H9 (cell line): ENCODE measurements around the gene RNU2-63P. TPM values are rescaled to one million over a fixed set of nuclear protein-coding genes. Genes with fewer than 3 reads are reported as not detected.
A peak's percentile ranks its signal among the peaks of the same experiment; 100 is the strongest.
"Not testable (repeated sequence)": the region's sequence is repeated elsewhere in the genome, so short reads cannot be mapped to it uniquely, and the experiment has no call there.

Experiments
- DNase-seq: peaks from one replicate; pipeline ENCODE4 v3.0.0-alpha.2; 2017
- H2AFZ ChIP-seq: one replicate; pipeline ENCODE4 v1.6.1; 2013; ENCODE audit warnings: mild to moderate bottlenecking, low read length, control low read depth, moderate library complexity
- H2AK5ac ChIP-seq: 2 replicates; pipeline ENCODE4 v1.6.1; 2013; ENCODE audit warnings: low read length, control low read depth, mixed read lengths; ENCODE audit not compliant: insufficient read length
- H2BK120ac ChIP-seq: one replicate; pipeline ENCODE4 v1.6.1; 2013; ENCODE audit warnings: low read depth, mild to moderate bottlenecking, low read length, control low read depth, inconsistent platforms; ENCODE audit not compliant: poor library complexity, severe bottlenecking
- H2BK12ac ChIP-seq: 2 replicates; pipeline ENCODE4 v1.6.1; 2013; ENCODE audit warnings: low read length, control low read depth, mixed read lengths, low read depth; ENCODE audit not compliant: insufficient read length
- H2BK15ac ChIP-seq: 2 replicates; pipeline ENCODE4 v1.6.1; 2013; ENCODE audit warnings: low read depth, low read length, control low read depth
- H2BK20ac ChIP-seq: one replicate; pipeline ENCODE4 v1.6.1; 2013; ENCODE audit warnings: low read depth, mild to moderate bottlenecking, low read length, control low read depth, inconsistent platforms; ENCODE audit not compliant: poor library complexity, severe bottlenecking
- H2BK5ac ChIP-seq: 2 replicates; pipeline ENCODE4 v1.6.1; 2013; ENCODE audit warnings: low read length, control low read depth, mixed read lengths; ENCODE audit not compliant: insufficient read length
- H3K14ac ChIP-seq: 2 replicates; pipeline ENCODE4 v1.6.1; 2013; ENCODE audit warnings: low read length, control low read depth; ENCODE audit not compliant: insufficient read depth
- H3K18ac ChIP-seq: 2 replicates; pipeline ENCODE4 v1.6.1; 2013; ENCODE audit warnings: low read depth, mild to moderate bottlenecking, mixed read lengths, low read length, control low read depth; ENCODE audit not compliant: insufficient read length
- H3K23ac ChIP-seq: 2 replicates; pipeline ENCODE4 v1.6.1; 2013; ENCODE audit warnings: low read length, control low read depth, mixed read lengths, low read depth; ENCODE audit not compliant: insufficient read length
- H3K23me2 ChIP-seq: 2 replicates; pipeline ENCODE4 v1.6.1; 2013; ENCODE audit warnings: low read depth, mild to moderate bottlenecking, mixed read lengths, low read length, control low read depth; ENCODE audit not compliant: insufficient read length, poor library complexity, severe bottlenecking
- H3K27ac ChIP-seq: 2 replicates; pipeline ENCODE4 v1.5.1; 2013; ENCODE audit warnings: low read length, control low read depth, mixed read lengths, low read depth; ENCODE audit not compliant: insufficient read length
- H3K27me3 ChIP-seq: 2 replicates; pipeline ENCODE4 v1.6.1; 2013; ENCODE audit warnings: low read length, control low read depth, inconsistent platforms; ENCODE audit not compliant: insufficient read depth
- H3K4ac ChIP-seq: 2 replicates; pipeline ENCODE4 v1.6.1; 2013; ENCODE audit warnings: low read depth, mild to moderate bottlenecking, control low read depth, inconsistent platforms, low read length, moderate library complexity
- H3K4me1 ChIP-seq: 2 replicates; pipeline ENCODE4 v1.6.1; 2013; ENCODE audit warnings: low read length, control low read depth, inconsistent platforms; ENCODE audit not compliant: insufficient read depth
- H3K4me2 ChIP-seq: 2 replicates; pipeline ENCODE4 v1.6.1; 2013; ENCODE audit warnings: low read length, control low read depth, mixed read lengths; ENCODE audit not compliant: insufficient read length, insufficient read depth
- H3K56ac ChIP-seq: 2 replicates; pipeline ENCODE4 v1.6.1; 2013; ENCODE audit warnings: low read depth, mild to moderate bottlenecking, mixed read lengths, low read length, control low read depth; ENCODE audit not compliant: insufficient read length
- H3K79me1 ChIP-seq: 2 replicates; pipeline ENCODE4 v1.6.1; 2013; ENCODE audit warnings: low read depth, mild to moderate bottlenecking, moderate library complexity, low read length, control low read depth, inconsistent platforms; ENCODE audit not compliant: insufficient read depth, poor library complexity, severe bottlenecking
- H3K79me2 ChIP-seq: 2 replicates; pipeline ENCODE4 v1.6.1; 2013; ENCODE audit warnings: low read length, control low read depth, inconsistent platforms; ENCODE audit not compliant: insufficient read depth
- H3K9ac ChIP-seq: 2 replicates; pipeline ENCODE4 v1.6.1; 2013; ENCODE audit warnings: low read length, control low read depth, mixed read lengths; ENCODE audit not compliant: insufficient read length; ENCODE audit errors: extremely low read depth
- H3K9me3 ChIP-seq: one replicate; pipeline ENCODE4 v1.6.1; 2013; ENCODE audit warnings: low read depth, low read length, inconsistent platforms; ENCODE audit not compliant: control insufficient read depth
- H3T11ph ChIP-seq: one replicate; pipeline ENCODE4 v1.6.1; 2013; ENCODE audit warnings: mild to moderate bottlenecking, low read length, control low read depth, inconsistent platforms
- H4K20me1 ChIP-seq: one replicate; pipeline ENCODE4 v1.6.1; 2013; ENCODE audit not compliant: control insufficient read depth, insufficient read length, insufficient read depth
- H4K5ac ChIP-seq: 2 replicates; pipeline ENCODE4 v1.6.1; 2013; ENCODE audit warnings: low read depth, mild to moderate bottlenecking, mixed read lengths, low read length, control low read depth; ENCODE audit not compliant: insufficient read length
- H4K8ac ChIP-seq: replicated peaks from 2 replicates; pipeline ENCODE4 v1.6.1; 2013; ENCODE audit warnings: low read length, control low read depth, mixed read lengths, low read depth; ENCODE audit not compliant: insufficient read length
- H4K91ac ChIP-seq: 2 replicates; pipeline ENCODE4 v1.6.1; 2013; ENCODE audit warnings: low read depth, mild to moderate bottlenecking, moderate library complexity, mixed read lengths, low read length, control low read depth; ENCODE audit not compliant: insufficient read length
- H3K27ac Mint-ChIP-seq, 3 experiments: 2 replicates in 2 of 3; 3 replicates in 1 of 3; pipeline ENCODE4 v1.8.0; 2020 to 2021; ENCODE audit warnings: mixed read lengths in 3 of 3, mild to moderate bottlenecking in 1 of 3, moderate library complexity in 1 of 3
- H3K27me3 Mint-ChIP-seq: 2 replicates; pipeline ENCODE4 v1.8.0; 2021; ENCODE audit warnings: low read depth, mild to moderate bottlenecking, moderate library complexity, mixed read lengths
- H3K36me3 Mint-ChIP-seq, 3 experiments: 2 replicates in 2 of 3; 3 replicates in 1 of 3; pipeline ENCODE4 v1.8.0; 2020 to 2021; ENCODE audit warnings: low read depth in 3 of 3, mixed read lengths in 3 of 3; ENCODE audit not compliant: insufficient read depth in 1 of 3
- H3K4me1 Mint-ChIP-seq, 2 experiments: 2 replicates each; pipeline ENCODE4 v1.8.0; 2020; ENCODE audit warnings: mixed read lengths in 2 of 2
- H3K4me3 Mint-ChIP-seq, 2 experiments: 2 replicates in 1 of 2; 3 replicates in 1 of 2; pipeline ENCODE4 v1.8.0; 2020 to 2021; ENCODE audit warnings: mild to moderate bottlenecking in 2 of 2, mixed read lengths in 2 of 2, moderate library complexity in 1 of 2
- H3K9me3 Mint-ChIP-seq, 2 experiments: 2 replicates in 1 of 2; 3 replicates in 1 of 2; pipeline ENCODE4 v1.8.0; 2020; ENCODE audit warnings: mild to moderate bottlenecking in 2 of 2, mixed read lengths in 2 of 2, moderate library complexity in 1 of 2
- WGBS: extraction: QIAGEN DNeasy Blood & Tissue Kit; methylation state at CpG from one replicate; pipeline ENCODE4 v1.1.7; 2013; ENCODE audit warnings: missing lambda C conversion rate, low lambda C conversion rate, mixed read lengths; ENCODE audit not compliant: insufficient read length; ENCODE audit errors: extremely low coverage; 5-methylcytosine and 5-hydroxymethylcytosine counted together
- total RNA-seq: library from RNA; stranded (reverse); gene quantifications from 2 replicates; pipeline ENCODE4 v1.2.1, GENCODE V29; 2021

The RNU2-63P gene
- total RNA-seq, 1 experiment from 2014 or later, result 31.1 TPM

DNA sequence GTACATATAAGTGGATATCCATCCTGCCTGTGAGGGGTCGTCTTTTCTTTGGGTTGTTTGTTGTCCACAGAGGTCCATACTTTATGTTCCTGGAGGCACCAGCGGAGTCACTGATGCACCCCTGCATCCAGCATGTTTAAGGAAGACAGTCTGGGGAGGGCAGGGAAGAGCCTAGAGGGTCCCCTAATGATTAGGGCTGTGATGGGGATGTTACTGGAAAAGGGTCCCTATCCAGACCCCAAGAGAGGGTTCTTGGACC, 1.4 kb upstream of the RNU2-63P start:
- peak overlapping the region; percentile 95 to 96 for H3K4me3 Mint-ChIP-seq
- H3K23ac ChIP-seq, H3K27ac ChIP-seq, H2BK5ac ChIP-seq, H2BK20ac ChIP-seq, H2AK5ac ChIP-seq, H3K79me2 ChIP-seq, H3K9me3 ChIP-seq, H3T11ph ChIP-seq, H3K9me3 Mint-ChIP-seq, H2AFZ ChIP-seq, H3K14ac ChIP-seq, H3K27me3 ChIP-seq, H3K4ac ChIP-seq, H3K9ac ChIP-seq, H4K91ac ChIP-seq, H3K4me1 ChIP-seq, H4K8ac ChIP-seq, H3K79me1 ChIP-seq, H2BK120ac ChIP-seq, H3K27me3 Mint-ChIP-seq, H4K5ac ChIP-seq, H3K18ac ChIP-seq, H4K20me1 ChIP-seq, H3K56ac ChIP-seq, H2BK15ac ChIP-seq, H3K36me3 Mint-ChIP-seq, H3K23me2 ChIP-seq, DNase-seq, H2BK12ac ChIP-seq: not testable (repeated sequence)
- no CpG with 5 or more reads among the region's 2 CpGs for WGBS
- peak overlapping the region; percentile 39 for H3K4me2 ChIP-seq
- peaks cover 39 to 42% of the 10 kb centered on the region in 2 experiments for H3K4me1 Mint-ChIP-seq
- peak overlapping the region in 2 of 3 experiments; percentile 20 to 53; a peak in 2 of 7 replicates for H3K27ac Mint-ChIP-seq
